ENCODE data around the gene COX8A.

Gene COX8A

GRCh38 chr11:63938479-63939396 is 35.7 kb upstream of the COX8A start, which contains the start of gene NAA40:
Gene NAA40 (plus strand): TSS chr11:63939002. CDS start chr11:63939097, 95 bp downstream.
- ATAC-seq = peak; percentile 94
- TF ChIP-seq ZNF565 (CRISPR knock-in tag; conservative IDR thresholded peaks at IDR 0.05; ENCODE audit: low read depth) = no peak
- TF ChIP-seq OSR1 (CRISPR knock-in tag; IDR thresholded peaks at IDR 0.05) = no peak
- no peak for TF ChIP-seq CSRNP3 (CRISPR knock-in tag; IDR thresholded peaks at IDR 0.05)
- TF ChIP-seq POU6F1 (CRISPR knock-in tag; IDR thresholded peaks at IDR 0.05; ENCODE audit: borderline replicate concordance, low read depth) = no peak
- TF ChIP-seq PATZ1 (CRISPR knock-in tag; IDR thresholded peaks at IDR 0.05; ENCODE audit: borderline replicate concordance) = no peak
- TF ChIP-seq ISL1 (CRISPR knock-in tag; IDR thresholded peaks at IDR 0.05) = no peak
- TF ChIP-seq ZFP30 (CRISPR knock-in tag; IDR thresholded peaks at IDR 0.05) = no peak
- TF ChIP-seq ZNF70 (CRISPR knock-in tag; IDR thresholded peaks at IDR 0.05) = no peak
- TF ChIP-seq ZFP3 (CRISPR knock-in tag; IDR thresholded peaks at IDR 0.05) = no peak
- TF ChIP-seq RARB (CRISPR knock-in tag; IDR thresholded peaks at IDR 0.05) = no peak
- TF ChIP-seq CREB5 (CRISPR knock-in tag; IDR thresholded peaks at IDR 0.05; ENCODE audit: low read depth) = no peak
- no peak for TF ChIP-seq TSHZ2 (CRISPR knock-in tag; IDR thresholded peaks at IDR 0.05)
- no peak for TF ChIP-seq BACH2 (CRISPR knock-in tag; IDR thresholded peaks at IDR 0.05; ENCODE audit: borderline replicate concordance)
- TF ChIP-seq SNAI2 (CRISPR knock-in tag; IDR thresholded peaks at IDR 0.05) = no peak
- no peak for TF ChIP-seq PPARA (CRISPR knock-in tag; IDR thresholded peaks at IDR 0.05; ENCODE audit: borderline replicate concordance)
- TF ChIP-seq ESRRG (CRISPR knock-in tag; IDR thresholded peaks at IDR 0.05) = no peak
- TF ChIP-seq TCF4 (CRISPR knock-in tag; IDR thresholded peaks at IDR 0.05; ENCODE audit: borderline replicate concordance) = no peak
- TF ChIP-seq ZC3H10 (CRISPR knock-in tag; IDR thresholded peaks at IDR 0.05) = no peak
- no peak for TF ChIP-seq ZNF8 (CRISPR knock-in tag; IDR thresholded peaks at IDR 0.05)
- TF ChIP-seq TOX (CRISPR knock-in tag; IDR thresholded peaks at IDR 0.05; ENCODE audit: borderline replicate concordance) = no peak

GRCh38 chr11:63939397-63939891 is 35.0 kb upstream of the COX8A start:
- ATAC-seq = peak; percentile 11; the same call in 2 of the 3 replicates
- no peak for TF ChIP-seq ZFP30 (CRISPR knock-in tag; IDR thresholded peaks at IDR 0.05)
- TF ChIP-seq PATZ1 (CRISPR knock-in tag; IDR thresholded peaks at IDR 0.05; ENCODE audit: borderline replicate concordance) = no peak
- no peak for TF ChIP-seq CREB5 (CRISPR knock-in tag; IDR thresholded peaks at IDR 0.05; ENCODE audit: low read depth)
- TF ChIP-seq ZNF8 (CRISPR knock-in tag; IDR thresholded peaks at IDR 0.05) = no peak
- TF ChIP-seq OSR1 (CRISPR knock-in tag; IDR thresholded peaks at IDR 0.05) = no peak
- TF ChIP-seq GLIS3 (CRISPR knock-in tag; IDR thresholded peaks at IDR 0.05) = no peak
- no peak for TF ChIP-seq TSHZ2 (CRISPR knock-in tag; IDR thresholded peaks at IDR 0.05)
- no peak for TF ChIP-seq ZFP3 (CRISPR knock-in tag; IDR thresholded peaks at IDR 0.05)
- TF ChIP-seq ESRRG (CRISPR knock-in tag; IDR thresholded peaks at IDR 0.05) = no peak
- no peak for TF ChIP-seq PPARA (CRISPR knock-in tag; IDR thresholded peaks at IDR 0.05; ENCODE audit: borderline replicate concordance)
- no peak for TF ChIP-seq ARNTL (CRISPR knock-in tag; IDR thresholded peaks at IDR 0.05; ENCODE audit: borderline replicate concordance, low read depth)
- TF ChIP-seq RARB (CRISPR knock-in tag; IDR thresholded peaks at IDR 0.05) = no peak

Measured in SK-N-SH treated with all-trans-retinoic acid at 6 μM for 48 hours (cell line).